Fibroblast of the aortic adventitia (primary cell): ENCODE data around the gene CENPT. TPM values are rescaled to one million over a fixed set of nuclear protein-coding genes. Genes with fewer than 3 reads are reported as not detected.

Source experiments
- DNase-seq: peaks from one replicate; pipeline ENCODE4 v3.0.0-alpha.2; 2010; ENCODE audit warnings: low read depth
- H3K4me3 ChIP-seq: 2 replicates; pipeline ENCODE4 v1.5.1; 2011; ENCODE audit warnings: low read depth, mild to moderate bottlenecking, control low read depth, low read length, moderate library complexity
- total RNA-seq: library from RNA; depleted of rRNA; stranded (reverse); fragments of >200 nt; gene quantifications from 2 replicates; pipeline ENCODE4 v1.2.3, GENCODE V29; 2012; ENCODE audit warnings: low replicate concordance
- TF ChIP-seq, protein P1 (sequence below): IDR thresholded peaks from 2 replicates; pipeline ENCODE4 v1.5.1; 2011; ENCODE audit warnings: mild to moderate bottlenecking, low read length, control low read depth, inconsistent platforms; ENCODE audit not compliant: insufficient read depth

CENPT gene
- total RNA-seq, 1 donor, result 39.9 TPM

DNA sequence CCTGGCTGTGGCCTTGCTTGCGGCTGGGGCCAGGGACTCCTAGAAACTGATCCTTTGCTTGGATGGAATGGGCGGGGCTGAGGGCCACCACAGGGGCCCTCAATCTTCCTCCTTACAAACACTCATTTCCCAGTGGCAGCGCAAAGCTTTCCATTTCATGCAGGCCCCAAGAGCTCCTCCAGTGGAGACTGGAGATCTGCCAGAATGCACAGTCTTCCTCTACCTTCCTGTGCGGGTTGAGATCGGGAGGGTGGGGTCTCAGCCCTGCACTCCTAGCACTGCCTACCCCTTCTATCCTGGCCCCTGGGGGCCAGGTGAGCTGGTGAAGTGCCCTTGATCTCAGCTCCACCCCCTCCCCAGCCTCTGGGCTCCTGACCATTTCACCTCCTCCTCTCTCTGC is 38.9 kb upstream of the CENPT start:
- no peak overlapping the region for H3K4me3 ChIP-seq
- no peak for DNase-seq
- TF ChIP-seq, protein P1, sequence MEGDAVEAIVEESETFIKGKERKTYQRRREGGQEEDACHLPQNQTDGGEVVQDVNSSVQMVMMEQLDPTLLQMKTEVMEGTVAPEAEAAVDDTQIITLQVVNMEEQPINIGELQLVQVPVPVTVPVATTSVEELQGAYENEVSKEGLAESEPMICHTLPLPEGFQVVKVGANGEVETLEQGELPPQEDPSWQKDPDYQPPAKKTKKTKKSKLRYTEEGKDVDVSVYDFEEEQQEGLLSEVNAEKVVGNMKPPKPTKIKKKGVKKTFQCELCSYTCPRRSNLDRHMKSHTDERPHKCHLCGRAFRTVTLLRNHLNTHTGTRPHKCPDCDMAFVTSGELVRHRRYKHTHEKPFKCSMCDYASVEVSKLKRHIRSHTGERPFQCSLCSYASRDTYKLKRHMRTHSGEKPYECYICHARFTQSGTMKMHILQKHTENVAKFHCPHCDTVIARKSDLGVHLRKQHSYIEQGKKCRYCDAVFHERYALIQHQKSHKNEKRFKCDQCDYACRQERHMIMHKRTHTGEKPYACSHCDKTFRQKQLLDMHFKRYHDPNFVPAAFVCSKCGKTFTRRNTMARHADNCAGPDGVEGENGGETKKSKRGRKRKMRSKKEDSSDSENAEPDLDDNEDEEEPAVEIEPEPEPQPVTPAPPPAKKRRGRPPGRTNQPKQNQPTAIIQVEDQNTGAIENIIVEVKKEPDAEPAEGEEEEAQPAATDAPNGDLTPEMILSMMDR, result no peak

DNA sequence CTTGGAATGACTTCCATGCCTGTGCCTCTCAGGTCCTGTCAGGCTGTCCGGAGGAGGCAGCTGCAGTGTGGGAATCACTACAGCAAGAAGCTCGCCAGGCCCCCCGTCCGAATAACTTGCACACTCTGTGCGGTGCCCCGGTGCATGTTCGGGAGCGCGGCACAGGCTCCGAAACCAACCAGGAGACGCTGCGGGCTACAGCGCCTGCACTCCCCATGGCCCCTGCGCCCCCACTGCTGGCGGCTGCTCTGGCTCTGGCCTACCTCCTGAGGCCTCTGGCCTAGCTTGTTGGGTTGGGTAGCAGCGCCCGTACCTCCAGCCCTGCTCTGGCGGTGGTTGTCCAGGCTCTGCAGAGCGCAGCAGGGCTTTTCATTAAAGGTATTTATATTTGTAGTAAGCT is 38.5 kb upstream of the CENPT start:
- no peak overlapping the region for H3K4me3 ChIP-seq
- TF ChIP-seq, protein P1, result no peak
- no peak for DNase-seq

DNA sequence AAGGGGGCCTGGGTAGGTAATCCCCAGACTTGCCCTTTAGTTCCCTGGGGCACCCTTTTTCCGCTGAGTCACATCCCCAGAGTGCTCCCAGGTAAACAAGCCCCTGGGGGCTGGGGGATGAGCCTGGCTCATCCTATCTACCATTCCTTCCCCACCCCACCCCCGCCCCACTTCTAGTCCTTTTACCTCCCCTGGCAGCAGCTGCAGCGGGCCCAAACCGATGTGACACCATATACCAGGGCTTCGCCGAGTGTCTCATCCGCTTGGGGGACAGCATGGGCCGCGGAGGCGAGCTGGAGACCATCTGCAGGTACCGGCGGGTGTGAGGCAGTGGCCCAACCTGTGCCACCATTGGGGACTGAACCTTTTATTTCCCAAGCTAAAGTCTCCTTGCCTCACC is 38.1 kb upstream of the CENPT start:
- TF ChIP-seq, protein P1, result no peak
- DNase-seq, result no peak
- H3K4me3 ChIP-seq, result no peak overlapping the region

DNA sequence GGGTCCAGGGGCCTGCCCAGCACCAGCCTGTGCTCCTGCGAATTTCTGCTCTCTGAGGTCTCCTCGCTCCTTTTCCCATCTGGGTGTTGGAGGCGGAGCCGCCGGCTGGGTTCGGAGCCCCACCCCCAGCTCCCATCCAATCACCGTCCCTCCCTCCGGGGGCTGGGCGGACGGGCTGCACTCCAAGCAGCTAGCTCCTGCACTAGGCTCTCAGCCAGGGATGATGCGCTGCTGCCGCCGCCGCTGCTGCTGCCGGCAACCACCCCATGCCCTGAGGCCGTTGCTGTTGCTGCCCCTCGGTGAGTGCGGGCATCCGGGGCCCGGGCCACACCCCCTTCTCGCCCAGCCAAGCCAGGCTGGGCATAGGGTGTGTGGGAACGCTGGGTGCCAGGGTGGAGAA is 37.2 kb upstream of the CENPT start, which contains the start of gene NRN1L:
Gene NRN1L (plus strand): TSS at position 202 of the 400 bp plus-strand sequence. CDS start 19 bp downstream, at position 221.
- H3K4me3 ChIP-seq, result no peak within 1 kb of the TSS
- peak; percentile 85 for DNase-seq
- TF ChIP-seq, protein P1, result no peak

DNA sequence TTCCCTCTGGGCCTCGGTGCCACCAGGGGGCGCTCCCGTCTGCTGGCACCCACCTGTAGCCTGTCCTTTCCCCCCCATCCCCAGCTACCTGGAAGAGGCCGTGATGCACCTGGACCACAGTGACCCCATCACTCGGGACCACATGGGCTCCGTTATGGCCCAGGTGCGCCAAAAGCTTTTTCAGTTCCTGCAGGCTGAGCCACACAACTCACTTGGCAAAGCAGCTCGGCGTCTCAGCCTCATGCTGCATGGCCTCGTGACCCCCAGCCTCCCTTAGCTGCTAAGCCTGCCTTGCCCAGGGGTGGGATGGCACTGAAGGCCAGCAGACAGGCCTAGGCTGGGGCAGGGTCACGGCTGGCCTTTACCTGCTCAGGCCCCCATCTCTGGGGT is 36.4 kb upstream of the CENPT start:
- TF ChIP-seq, protein P1, result peak; percentile 84
- H3K4me3 ChIP-seq, result no peak overlapping the region
- DNase-seq, result peak; percentile 40

DNA sequence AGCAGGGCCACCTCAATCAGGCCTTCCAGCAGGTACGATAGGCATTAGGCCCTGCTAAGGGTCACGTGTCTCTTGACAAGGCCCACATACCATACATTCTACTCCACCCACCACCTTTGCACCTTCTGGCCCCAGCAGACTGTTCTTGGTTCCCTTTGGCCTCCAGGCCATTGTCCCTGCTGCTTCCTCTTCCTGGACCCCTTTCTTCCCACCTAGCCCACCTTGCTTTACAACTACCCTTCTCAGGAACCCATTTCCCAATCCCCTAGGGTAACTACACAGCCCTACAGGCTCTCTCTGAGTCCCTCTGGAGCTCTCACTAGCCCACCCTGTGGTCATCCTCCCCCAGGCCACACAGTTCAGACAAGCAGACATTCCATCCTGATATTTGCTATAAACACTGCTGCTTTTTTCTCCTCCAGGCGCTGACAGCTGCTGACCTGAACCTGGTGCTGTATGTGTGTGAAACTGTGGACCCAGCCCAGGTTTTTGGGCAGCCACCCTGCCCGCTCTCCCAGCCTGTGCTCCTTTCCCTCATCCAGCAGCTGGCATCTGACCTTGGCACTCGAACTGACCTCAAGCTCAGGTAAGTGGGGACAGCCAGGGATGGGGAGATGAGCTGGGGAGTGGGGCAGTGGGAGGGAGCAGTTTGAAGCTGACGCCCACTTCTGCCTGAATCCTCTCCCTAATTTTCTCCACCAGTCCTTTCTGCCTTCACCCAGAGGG is 35.8 kb upstream of the CENPT start:
- H3K4me3 ChIP-seq, result no peak overlapping the region
- no peak for DNase-seq
- TF ChIP-seq, protein P1, result no peak
